A673 (cell line): Measurements from ENCODE around the gene ANKRD55.

ENCODE experiments used
- CTCF ChIP-seq: fragments of 300-800, 200-600 bp; sonication (generic); conservative IDR thresholded peaks from 2 replicates; pipeline ENCODE4 v1.5.1; 2017; ENCODE audit warnings: low read depth, mild to moderate bottlenecking, antibody characterized with exemption, low read length, moderate library complexity, mixed read lengths
- EZH2 ChIP-seq: fragments of 200-600 bp; sonication (generic); IDR thresholded peaks from 2 replicates; pipeline ENCODE4 v1.6.1; 2017; ENCODE audit warnings: borderline replicate concordance, low read depth, mild to moderate bottlenecking, mixed read lengths, antibody characterized with exemption, low read length; ENCODE audit not compliant: poor library complexity, severe bottlenecking

- TF ChIP-seq CTCF (no peak), EZH2 (no peak)
Observed at GRCh38 chr5:56099346-56099745, 133.8 kb downstream of the ANKRD55 start.
